SK-N-SH treated with all-trans-retinoic acid at 6 μM for 48 hours (cell line): ENCODE results near the gene CETN2.

Experiments
- ATAC-seq: fragments of 200-7000 bp; cut with Tn5 transposase; 3 replicates; pipeline ENCODE4 v1.9.1; 2020; ENCODE audit warnings: mild to moderate bottlenecking, moderate library complexity
- BACH2 ChIP-seq: fragments of 250-450 bp; sonication (Bioruptor Pico); IDR thresholded peaks from 2 replicates; pipeline ENCODE4 v1.9.0; 2021; ENCODE audit warnings: mild to moderate bottlenecking, borderline replicate concordance
- CSDC2 ChIP-seq: fragments of 250-450 bp; sonication (Bioruptor Pico); IDR thresholded peaks from 2 replicates; pipeline ENCODE4 v1.5.0; 2020; ENCODE audit warnings: mild to moderate bottlenecking, moderate library complexity
- CSRNP3 ChIP-seq: fragments of 250-450 bp; sonication (Bioruptor Pico); IDR thresholded peaks from 2 replicates; pipeline ENCODE4 v1.5.1; 2021; ENCODE audit warnings: mild to moderate bottlenecking, moderate library complexity
- ESRRG ChIP-seq: fragments of 250-450 bp; sonication (Bioruptor Pico); IDR thresholded peaks from 2 replicates; pipeline ENCODE4 v1.6.1; 2021; ENCODE audit warnings: mild to moderate bottlenecking
- GLIS3 ChIP-seq: fragments of 250-450 bp; sonication (Bioruptor Pico); IDR thresholded peaks from 2 replicates; pipeline ENCODE4 v1.5.0; 2020; ENCODE audit warnings: mild to moderate bottlenecking, moderate library complexity
- ISL1 ChIP-seq: fragments of 250-450 bp; sonication (Bioruptor Pico); IDR thresholded peaks from 2 replicates; pipeline ENCODE4 v2.1.2; 2022; ENCODE audit warnings: mild to moderate bottlenecking, moderate library complexity
- OSR1 ChIP-seq: fragments of 250-450 bp; sonication (Bioruptor Pico); IDR thresholded peaks from 2 replicates; pipeline ENCODE4 v1.8.0; 2022; ENCODE audit warnings: moderate library complexity, mild to moderate bottlenecking, inconsistent platforms
- PATZ1 ChIP-seq: fragments of 250-450 bp; sonication (Bioruptor Pico); IDR thresholded peaks from 2 replicates; pipeline ENCODE4 v1.8.0; 2020; ENCODE audit warnings: mild to moderate bottlenecking, moderate library complexity, borderline replicate concordance
- POU6F1 ChIP-seq: fragments of 250-450 bp; sonication (Bioruptor Pico); IDR thresholded peaks from 2 replicates; pipeline ENCODE4 v1.8.0; 2021; ENCODE audit warnings: low read depth, mild to moderate bottlenecking, moderate library complexity, borderline replicate concordance
- RARB ChIP-seq: fragments of 250-450 bp; sonication (Bioruptor Pico); IDR thresholded peaks from 2 replicates; pipeline ENCODE4 v1.8.0; 2021; ENCODE audit warnings: mild to moderate bottlenecking, moderate library complexity
- SNAI2 ChIP-seq: fragments of 250-450 bp; sonication (Bioruptor Pico); IDR thresholded peaks from 2 replicates; pipeline ENCODE4 v1.5.0; 2020; ENCODE audit warnings: mild to moderate bottlenecking, moderate library complexity
- TOX ChIP-seq: fragments of 250-450 bp; sonication (Bioruptor Pico); IDR thresholded peaks from 2 replicates; pipeline ENCODE4 v1.8.0; 2021; ENCODE audit warnings: mild to moderate bottlenecking, moderate library complexity, borderline replicate concordance
- TSHZ2 ChIP-seq: fragments of 250-450 bp; sonication (Bioruptor Pico); IDR thresholded peaks from 2 replicates; pipeline ENCODE4 v1.5.0; 2020; ENCODE audit warnings: mild to moderate bottlenecking, moderate library complexity
- ZFP3 ChIP-seq: fragments of 250-450 bp; sonication (Bioruptor Pico); IDR thresholded peaks from 2 replicates; pipeline ENCODE4 v1.5.0; 2020; ENCODE audit warnings: mild to moderate bottlenecking, moderate library complexity
- ZFP30 ChIP-seq: fragments of 450-650 bp; formaldehyde crosslinking; IDR thresholded peaks from 2 replicates; pipeline ENCODE4 v1.5.0; 2022; ENCODE audit warnings: mild to moderate bottlenecking, moderate library complexity
- ZNF565 ChIP-seq: fragments of 450-650 bp; formaldehyde crosslinking; conservative IDR thresholded peaks from 2 replicates; pipeline ENCODE4 v1.5.0; 2020; ENCODE audit warnings: low read depth, mild to moderate bottlenecking, moderate library complexity
- ZNF70 ChIP-seq: fragments of 450-650 bp; formaldehyde crosslinking; IDR thresholded peaks from 2 replicates; pipeline ENCODE4 v1.5.0; 2020; ENCODE audit warnings: mild to moderate bottlenecking, moderate library complexity

Gene CETN2

GRCh38 chrX:152876931-152877840 is 46.6 kb upstream of the CETN2 start:
- ATAC-seq, result no peak
- TF ChIP-seq CSDC2 (CRISPR knock-in tag), result no peak
- no peak for TF ChIP-seq CSRNP3 (CRISPR knock-in tag)
- no peak for TF ChIP-seq TSHZ2

- no peak for ATAC-seq
Observed at GRCh38 chrX:152873361-152873760, 42.8 kb upstream of the CETN2 start.

More at GRCh38 chrX:152873361-152873760, 42.8 kb upstream of the CETN2 start:
- TF ChIP-seq CSDC2 (CRISPR knock-in tag) (no peak), ZFP30 (CRISPR knock-in tag) (no peak), PATZ1 (no peak), TSHZ2 (no peak), CSRNP3 (CRISPR knock-in tag) (no peak), SNAI2 (CRISPR knock-in tag) (no peak), RARB (CRISPR knock-in tag) (no peak), BACH2 (CRISPR knock-in tag) (no peak), GLIS3 (CRISPR knock-in tag) (no peak), POU6F1 (no peak), ZFP3 (CRISPR knock-in tag) (no peak), OSR1 (CRISPR knock-in tag) (no peak), TOX (CRISPR knock-in tag) (no peak), ZNF70 (no peak), ZNF565 (CRISPR knock-in tag) (no peak), ISL1 (CRISPR knock-in tag) (no peak), ESRRG (CRISPR knock-in tag) (no peak)
